GM12878 (cell line): ENCODE data around the gene GRIK4. TPM values are rescaled to one million over a fixed set of nuclear protein-coding genes. Genes with fewer than 3 reads are reported as not detected.

Experiments used
- ATAC-seq: fragments of 200-7000 bp; cut with Tn5 transposase; 3 replicates; pipeline ENCODE4 v1.9.1; 2020; ENCODE audit warnings: mild to moderate bottlenecking, moderate library complexity
- BruUV-seq: library from RNA; stranded (reverse); fragments of 400-500 nt; replicated peaks from 2 replicates; lab custom pipeline; 2021; lab: Mats Ljungman, UMichigan
- CTCF ChIA-PET: fragments of 300-600 bp; sonication (Branson Sonifier 250); formaldehyde crosslinking; extraction: SDS; loops from one replicate; lab custom pipeline; 2021; ENCODE audit warnings: inconsistent platforms; lab: Yijun Ruan, JAX
- POLR2A ChIA-PET: fragments of 350-600 bp; formaldehyde crosslinking; extraction: SDS; loops from one replicate; lab custom pipeline; 2021; ENCODE audit warnings: inconsistent platforms; lab: Charles Lee
- RAD21 ChIA-PET: fragments of 300-600 bp; sonication (Branson Sonifier 250); formaldehyde crosslinking; loops from one replicate; lab custom pipeline; 2023; ENCODE audit warnings: antibody characterized with exemption; ENCODE audit not compliant: unreplicated experiment; lab: Charles Lee
- SMC1A ChIA-PET: fragments of 300-600 bp; sonication (Branson Sonifier 250); formaldehyde crosslinking; loops from one replicate; lab custom pipeline; 2023; ENCODE audit not compliant: unreplicated experiment, uncharacterized antibody; lab: Charles Lee
- DNase-seq: peaks from one replicate; pipeline ENCODE4 v3.0.0-alpha.2; 2011; ENCODE audit warnings: low read depth, low spot score
- FAIRE-seq: peaks from 3 replicates; lab custom pipeline; 2011; peaks lifted over from hg19 to GRCh38; lab: Jason Lieb, UNC
- H2AFZ ChIP-seq: 2 replicates; pipeline ENCODE4 v1.6.0; 2011; ENCODE audit warnings: low read depth, low read length, control low read depth; ENCODE audit not compliant: control insufficient read depth
- H3K27ac ChIP-seq: 2 replicates; pipeline ENCODE4 v1.5.1; 2011; ENCODE audit warnings: control low read depth; ENCODE audit not compliant: control insufficient read depth, insufficient read depth
- H3K27me3 ChIP-seq, 2 experiments: replicated peaks in 1 of 2; 2 replicates each; pipeline versions ENCODE4 v1.6.0 to v1.6.1; 2011; ENCODE audit warnings: low read length in 1 of 2; ENCODE audit not compliant: control insufficient read depth in 2 of 2, insufficient read depth in 2 of 2
- H3K36me3 ChIP-seq, 2 experiments: 2 replicates each; pipeline ENCODE4 v1.5.1; 2011; ENCODE audit warnings: low read length in 1 of 2; ENCODE audit not compliant: control insufficient read depth in 2 of 2, insufficient read depth in 2 of 2
- H3K4me1 ChIP-seq: 2 replicates; pipeline ENCODE4 v1.6.1; 2011; ENCODE audit warnings: mild to moderate bottlenecking, low read length, moderate library complexity, mixed read lengths; ENCODE audit not compliant: control insufficient read depth, insufficient read depth
- H3K4me2 ChIP-seq: 2 replicates; pipeline ENCODE4 v1.6.0; 2011; ENCODE audit warnings: control low read depth; ENCODE audit not compliant: control insufficient read depth, insufficient read depth
- H3K4me3 ChIP-seq: fragments of 200-600 bp; sonication (generic); 2 replicates; pipeline ENCODE4 v1.5.1; 2016
- H3K79me2 ChIP-seq: 2 replicates; pipeline ENCODE4 v1.6.0; 2011; ENCODE audit warnings: low read length; ENCODE audit not compliant: control insufficient read depth, insufficient read depth
- H3K9ac ChIP-seq: 2 replicates; pipeline ENCODE4 v1.8.0; 2011; ENCODE audit warnings: low read length, control low read depth, mixed read lengths; ENCODE audit not compliant: control insufficient read depth, insufficient read depth
- H3K9me3 ChIP-seq: replicated peaks from 3 replicates; pipeline ENCODE4 v1.5.1; 2011; ENCODE audit warnings: mild to moderate bottlenecking, low read length; ENCODE audit not compliant: control insufficient read depth, insufficient read depth
- H4K20me1 ChIP-seq: 2 replicates; pipeline ENCODE4 v1.6.0; 2011; ENCODE audit not compliant: control insufficient read depth, insufficient read depth
- BHLHE40 ChIP-seq, 2 experiments: fragments of 450-650 bp in 1 of 2; IDR thresholded peaks; 2 replicates each; pipeline ENCODE4 v1.6.1; 2011 to 2017; ENCODE audit warnings: low read depth in 2 of 2, borderline replicate concordance in 1 of 2, improper control_type of control experiment in 1 of 2, low read length in 1 of 2, mild to moderate bottlenecking in 1 of 2
- DPF2 ChIP-seq: fragments of 450-650 bp; IDR thresholded peaks from 2 replicates; pipeline ENCODE4 v1.6.1; 2017; ENCODE audit warnings: mild to moderate bottlenecking
- E2F4 ChIP-seq: IDR thresholded peaks from 2 replicates; pipeline ENCODE4 v1.6.1; 2012; ENCODE audit warnings: low read depth, low read length, improper control_type of control experiment
- IKZF1 ChIP-seq: fragments of 450-650 bp; conservative IDR thresholded peaks from 2 replicates; pipeline ENCODE4 v1.6.1; 2017; ENCODE audit warnings: antibody characterized with exemption, mild to moderate bottlenecking
- IKZF2 ChIP-seq, 2 experiments: fragments of 450-650 bp; IDR thresholded peaks; 2 replicates each; pipeline ENCODE4 v1.6.1; 2017; ENCODE audit warnings: mild to moderate bottlenecking in 2 of 2, moderate library complexity in 2 of 2
- MEF2B ChIP-seq: fragments of 450-650 bp; IDR thresholded peaks from 2 replicates; pipeline ENCODE4 v1.6.1; 2018; ENCODE audit warnings: mild to moderate bottlenecking, moderate library complexity; ENCODE audit not compliant: partially characterized antibody, poor library complexity, severe bottlenecking
- MTA2 ChIP-seq: fragments of 450-650 bp; IDR thresholded peaks from 2 replicates; pipeline ENCODE4 v1.6.1; 2016; ENCODE audit warnings: low read depth, mild to moderate bottlenecking, moderate library complexity
- NBN ChIP-seq: fragments of 450-650 bp; IDR thresholded peaks from 2 replicates; pipeline ENCODE4 v1.6.1; 2016
- PAX5 ChIP-seq: IDR thresholded peaks from 2 replicates; pipeline ENCODE4 v1.6.1; 2011; ENCODE audit warnings: low read depth, low read length, borderline replicate concordance
- PAX8 ChIP-seq: fragments of 450-650 bp; IDR thresholded peaks from 2 replicates; pipeline ENCODE4 v1.6.1; 2017; ENCODE audit warnings: mild to moderate bottlenecking, moderate library complexity
- PKNOX1 ChIP-seq: fragments of 450-650 bp; IDR thresholded peaks from 2 replicates; pipeline ENCODE4 v1.6.1; 2016; ENCODE audit warnings: mild to moderate bottlenecking
- POU2F2 ChIP-seq: IDR thresholded peaks from 3 replicates; pipeline ENCODE4 v1.6.1; 2011; ENCODE audit warnings: low read depth, mild to moderate bottlenecking, low read length, borderline replicate concordance
- RELB ChIP-seq: fragments of 450-650 bp; IDR thresholded peaks from 2 replicates; pipeline ENCODE4 v1.6.1; 2017; ENCODE audit warnings: low read depth, mild to moderate bottlenecking, moderate library complexity
- RUNX3 ChIP-seq: IDR thresholded peaks from 2 replicates; pipeline ENCODE4 v1.6.1; 2012; ENCODE audit warnings: low read length, inconsistent platforms
- SMC3 ChIP-seq: IDR thresholded peaks from 2 replicates; pipeline ENCODE4 v1.6.1; 2011; ENCODE audit warnings: low read length, improper control_type of control experiment, borderline replicate concordance
- SPI1 ChIP-seq: IDR thresholded peaks from 2 replicates; pipeline ENCODE4 v1.6.1; 2011; ENCODE audit warnings: low read depth, mild to moderate bottlenecking, low read length, moderate library complexity, borderline replicate concordance; ENCODE audit not compliant: insufficient read depth
- SUPT20H ChIP-seq: IDR thresholded peaks from 2 replicates; pipeline ENCODE4 v1.6.1; 2011; ENCODE audit warnings: low read depth, mild to moderate bottlenecking, low read length, moderate library complexity, borderline replicate concordance; ENCODE audit not compliant: control insufficient read depth
- TCF12 ChIP-seq: IDR thresholded peaks from 2 replicates; pipeline ENCODE4 v1.6.1; 2011; ENCODE audit warnings: low read depth, mild to moderate bottlenecking, low read length
- WGBS: methylation state at CpG from one replicate; pipeline ENCODE4 v1.1.6; 2016; ENCODE audit warnings: low lambda C conversion rate; ENCODE audit not compliant: insufficient replicate concordance, insufficient coverage; ENCODE audit errors: missing lambda C conversion rate; 5-methylcytosine and 5-hydroxymethylcytosine counted together
- in situ Hi-C: fragments of 300-500 bp; cut with MboI; formaldehyde crosslinking; loops from 9 replicates; pipeline ENCODE4 v1.14.3; 2018; ENCODE audit warnings: mixed read lengths
- intact Hi-C: fragments of 100-400 bp; cut with micrococcal nuclease; formaldehyde crosslinking; loops from one replicate; pipeline ENCODE4 v1.14.2; 2022; ENCODE audit not compliant: unreplicated experiment
- polyA plus RNA-seq, 11 experiments: library from polyadenylated mRNA; depleted of rRNA in 4 of 11; unstranded in 6 of 11; stranded (reverse) in 5 of 11; fragments of >200 nt; fragmentation: Nextera tagmentation in 4 of 11; fragmentation: Illumina TruSeq in 1 of 11; extraction: Ambion mirVana in 4 of 11; extraction: Trizol in 1 of 11; gene quantifications; 1 replicate in 1 of 11; 2 replicates in 10 of 11; pipeline versions ENCODE4 v1.2.1 to v1.2.3, GENCODE V29; 2011 to 2016; ENCODE audit warnings: inconsistent platforms in 2 of 11, missing spikeins in 2 of 11, low read depth in 1 of 11
- total RNA-seq, 4 experiments: library from RNA; depleted of rRNA in 3 of 4; stranded (reverse); fragments of >200 nt in 3 of 4; fragmentation: Illumina TruSeq in 1 of 4; extraction: Trizol in 1 of 4; gene quantifications; 2 replicates each; pipeline versions ENCODE4 v1.2.1 to v1.2.3, GENCODE V29; 2013 to 2021
- TF ChIP-seq, protein P1 (sequence below): fragments of 450-650 bp; IDR thresholded peaks from 2 replicates; pipeline ENCODE4 v1.6.1; 2016; ENCODE audit warnings: mild to moderate bottlenecking

Gene GRIK4
- total and polyA plus RNA-seq, 10 of the 15 experiments (the other 5 are each of a cell fraction or from before 2014, with no cell fraction given), result 0.33 to 3.6 (median 0.72) TPM

DNA sequence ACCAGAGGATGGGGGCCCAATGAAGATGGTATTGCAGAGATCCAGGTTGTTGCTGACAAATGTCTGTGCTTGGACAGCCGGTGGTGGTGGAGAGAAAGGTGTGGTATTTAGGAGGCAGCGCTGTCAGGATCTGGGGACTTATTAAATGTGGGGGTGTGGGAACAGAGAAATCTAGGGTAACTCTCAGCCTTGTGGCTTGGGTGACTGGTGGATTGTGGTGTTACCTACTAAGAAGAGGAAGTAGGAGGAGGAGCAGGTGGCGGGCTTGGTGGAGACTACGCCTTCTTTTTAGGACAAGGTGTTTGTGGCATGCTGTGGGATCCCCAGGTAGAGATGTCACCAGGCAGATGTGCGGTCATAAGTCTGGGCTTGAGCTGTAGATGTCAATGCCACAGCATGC, 144.0 kb downstream of the GRIK4 start:
- FAIRE-seq, result no peak
- no TSS peak for BruUV-seq
- WGBS, result 21% methylated on average over 5 of the region's 5 CpGs
- TF ChIP-seq RUNX3 (peak; percentile 63; the same call in 1 of the 2 replicates), SMC3 (no peak), PKNOX1 (no peak), E2F4 (no peak), TCF12 (peak; percentile 76; the same call in 1 of the 2 replicates), IKZF2 (IDR thresholded peaks at IDR 0.05) (peak; percentile 83; a peak in 2 of 4 replicates), IKZF1 (peak; percentile 71), RELB (0 out of 2 replicates have a peak, but pooled peaks have one; percentile 49), SPI1 (peak; percentile 73; the same call in 1 of the 2 replicates), SUPT20H (no peak), POU2F2 (no peak), BHLHE40 (IDR thresholded peaks at IDR 0.05; ENCODE audit: borderline replicate concordance in 1 of 2, low read depth in 2 of 2, low read length in 1 of 2) (peak in 1 of 2 experiments; percentile 34; a peak in 1 of 4 replicates), NBN (peak; percentile 53; the same call in 1 of the 2 replicates), PAX8 (no peak), PAX5 (0 out of 2 replicates have a peak, but pooled peaks have one; percentile 7), DPF2 (peak; percentile 33; the same call in 1 of the 2 replicates), MTA2 (peak; percentile 72; the same call in 1 of the 2 replicates), MEF2B (peak; percentile 42)
- TF ChIP-seq, protein P1, sequence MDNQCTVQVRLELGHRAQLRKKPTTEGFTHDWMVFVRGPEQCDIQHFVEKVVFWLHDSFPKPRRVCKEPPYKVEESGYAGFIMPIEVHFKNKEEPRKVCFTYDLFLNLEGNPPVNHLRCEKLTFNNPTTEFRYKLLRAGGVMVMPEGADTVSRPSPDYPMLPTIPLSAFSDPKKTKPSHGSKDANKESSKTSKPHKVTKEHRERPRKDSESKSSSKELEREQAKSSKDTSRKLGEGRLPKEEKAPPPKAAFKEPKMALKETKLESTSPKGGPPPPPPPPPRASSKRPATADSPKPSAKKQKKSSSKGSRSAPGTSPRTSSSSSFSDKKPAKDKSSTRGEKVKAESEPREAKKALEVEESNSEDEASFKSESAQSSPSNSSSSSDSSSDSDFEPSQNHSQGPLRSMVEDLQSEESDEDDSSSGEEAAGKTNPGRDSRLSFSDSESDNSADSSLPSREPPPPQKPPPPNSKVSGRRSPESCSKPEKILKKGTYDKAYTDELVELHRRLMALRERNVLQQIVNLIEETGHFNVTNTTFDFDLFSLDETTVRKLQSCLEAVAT, result peak; percentile 58; the same call in 1 of the 2 replicates

More for the DNA sequence above, 144.0 kb downstream of the GRIK4 start:
- H3K79me2 ChIP-seq, result no peaks in the 10 kb centered on the region
- H3K4me2 ChIP-seq, result no peak overlapping the region
- SMC1A ChIA-PET, result interaction anchor here (0.6 to 6.6 kb wide), 17 partner anchors 12 to 539 kb away, joined by 3 to 36 read pairs (median 5); no protein-coding TSS in a partner anchor
- no peak overlapping the region for H3K4me3 ChIP-seq
- H3K36me3 ChIP-seq, result no peaks in the 10 kb centered on the region
- intact Hi-C loops, result loop anchor here (2.0 to 5.0 kb wide), 2 partner anchors 57 to 91 kb away; no protein-coding TSS in a partner anchor
- POLR2A ChIA-PET, result interaction anchor here (0.7 to 1.4 kb wide), 2 partner anchors 13 to 91 kb away, joined by 4 to 5 read pairs; no protein-coding TSS in a partner anchor
- no peak overlapping the region for H3K9ac ChIP-seq
- H2AFZ ChIP-seq, result no peak overlapping the region
- H3K4me1 ChIP-seq, result peaks cover 37% of the 10 kb centered on the region
- H4K20me1 ChIP-seq, result no peaks in the 10 kb centered on the region
- ATAC-seq (peak; percentile 40), DNase-seq (peak; percentile 39)
- in situ Hi-C loops, result no loop called here
- RAD21 ChIA-PET, result interaction anchor here (0.9 to 5.1 kb wide), 7 partner anchors 26 to 320 kb away, joined by 3 to 38 read pairs (median 5); partner anchors contain the start of gene GRIK4
- no peaks in the 10 kb centered on the region for H3K9me3 ChIP-seq
- no peaks in the 10 kb centered on the region for H3K27me3 ChIP-seq
- CTCF ChIA-PET, result interaction anchor here (0.8 to 9.0 kb wide), 12 partner anchors 9 to 539 kb away, joined by 3 to 111 read pairs (median 4); no protein-coding TSS in a partner anchor
- H3K27ac ChIP-seq, result no peak overlapping the region
